ENCODE results near the gene MARK2. TPM values are rescaled to one million over a fixed set of nuclear protein-coding genes. Genes with fewer than 3 reads are reported as not detected.

MARK2 gene
- total RNA-seq, 1 experiment from 2014 or later = 39.8 TPM

DNA sequence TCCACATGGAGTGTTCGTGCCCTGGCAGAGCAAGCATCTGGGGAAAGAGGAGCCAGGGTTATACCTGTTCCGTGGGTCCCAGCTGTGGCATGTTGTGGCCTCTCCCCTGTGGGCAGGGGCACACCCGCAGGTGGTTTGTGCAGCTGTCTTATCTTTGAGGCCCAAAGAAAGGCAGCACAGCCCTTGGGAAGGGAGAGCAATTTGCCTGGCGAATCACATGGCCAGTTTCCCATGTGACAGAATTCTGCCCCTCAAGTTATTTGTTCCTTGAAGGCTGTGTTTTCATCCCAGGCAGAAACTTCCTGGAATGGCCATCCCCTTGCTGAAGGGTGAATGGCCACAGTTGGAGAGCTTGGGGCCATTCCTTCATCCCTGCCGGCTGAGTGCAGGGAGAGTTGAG is 119.1 kb downstream of the MARK2 start:
- H3K9ac ChIP-seq (ENCODE audit: low read length) = no peak overlapping the region
- no peak for TF ChIP-seq ZNF274 (IDR thresholded peaks at IDR 0.05; ENCODE audit: low read depth, low read length)
- peaks cover 25 to 32% of the 10 kb centered on the region in 2 experiments for H3K36me3 ChIP-seq (ENCODE audit: control insufficient read depth in 1 of 2, insufficient read depth in 2 of 2, low read length in 2 of 2)
- no peak for ATAC-seq
- H3K4me2 ChIP-seq (ENCODE audit: low read length) = no peak overlapping the region
- ChIA-PET POLR2A (no interaction called here), CTCF (no interaction called here), RAD21 (ENCODE audit: low non-redundant PET in 1 of 2, low total read pairs in 2 of 2, uncharacterized antibody in 2 of 2, unreplicated experiment in 2 of 2) (no interaction called here)
- no peak overlapping the region for H3K27ac ChIP-seq (ENCODE audit: low read depth, low read length)
- no peak for DNase-seq (ENCODE audit: low read depth, low spot score)
- H2AFZ ChIP-seq (ENCODE audit: low read depth, low read length, poor library complexity, severe bottlenecking) = no peak overlapping the region
- intact Hi-C loops (cut with micrococcal nuclease) = no loop called here
- H3K9me3 ChIP-seq (ENCODE audit: control insufficient read depth in 1 of 2, insufficient read depth in 1 of 2, low read depth in 1 of 2, low read length in 2 of 2) = no peaks in the 10 kb centered on the region
- no TSS peak for BruUV-seq (replicated peaks)
- no peaks in the 10 kb centered on the region for H3K27me3 ChIP-seq (ENCODE audit: insufficient read depth, low read length)
- H3K9me2 ChIP-seq (ENCODE audit: insufficient read depth) = no peaks in the 10 kb centered on the region
- H3K4me3 ChIP-seq (replicated peaks in 1 of 2; ENCODE audit: low read depth in 1 of 2, low read length in 2 of 2) = no peak overlapping the region
- no peaks in the 10 kb centered on the region for H4K20me1 ChIP-seq (ENCODE audit: insufficient read depth)
- no peaks in the 10 kb centered on the region for H3K4me1 ChIP-seq (ENCODE audit: control insufficient read depth in 1 of 2, insufficient read depth in 2 of 2, low read length in 2 of 2)
- H3K79me2 ChIP-seq (ENCODE audit: insufficient read depth, low read length) = no peaks in the 10 kb centered on the region

Other genes starting within 250 kb of the MARK2 start
- 31.1 TPM for gene PLAAT3, start 224.7 kb upstream of the MARK2 start, total RNA-seq (2021; ENCODE audit: unreplicated experiment)
- 32.3 TPM for gene ATL3, start 167.7 kb upstream of the MARK2 start, total RNA-seq (2021; ENCODE audit: unreplicated experiment)
- 95.0 TPM for gene RTN3, start 157.6 kb upstream of the MARK2 start, total RNA-seq (2021; ENCODE audit: unreplicated experiment)
- 14.7 TPM for gene ZFTA, start 70.3 kb upstream of the MARK2 start, total RNA-seq (2021; ENCODE audit: unreplicated experiment)
- gene SPINDOC, start 25.7 kb upstream of the MARK2 start, total RNA-seq (2021; ENCODE audit: unreplicated experiment) = 50.9 TPM
- 10.8 TPM for gene RCOR2, start 78.1 kb downstream of the MARK2 start, total RNA-seq (2021; ENCODE audit: unreplicated experiment)
- 25.3 TPM for gene NAA40, start 99.9 kb downstream of the MARK2 start, total RNA-seq (2021; ENCODE audit: unreplicated experiment)
- 536 TPM for gene COX8A, start 135.5 kb downstream of the MARK2 start, total RNA-seq (2021; ENCODE audit: unreplicated experiment)
- 87.0 TPM for gene OTUB1, start 147.3 kb downstream of the MARK2 start, total RNA-seq (2021; ENCODE audit: unreplicated experiment)
- gene FLRT1, start 196.8 kb downstream of the MARK2 start, total RNA-seq (2021; ENCODE audit: unreplicated experiment) = 0.15 TPM